ENCODE results near the gene TRMT10C.
"Not testable (repeated sequence)": the region's sequence is repeated elsewhere in the genome, so short reads cannot be mapped to it uniquely, and the experiment has no call there.

TRMT10C gene

DNA sequence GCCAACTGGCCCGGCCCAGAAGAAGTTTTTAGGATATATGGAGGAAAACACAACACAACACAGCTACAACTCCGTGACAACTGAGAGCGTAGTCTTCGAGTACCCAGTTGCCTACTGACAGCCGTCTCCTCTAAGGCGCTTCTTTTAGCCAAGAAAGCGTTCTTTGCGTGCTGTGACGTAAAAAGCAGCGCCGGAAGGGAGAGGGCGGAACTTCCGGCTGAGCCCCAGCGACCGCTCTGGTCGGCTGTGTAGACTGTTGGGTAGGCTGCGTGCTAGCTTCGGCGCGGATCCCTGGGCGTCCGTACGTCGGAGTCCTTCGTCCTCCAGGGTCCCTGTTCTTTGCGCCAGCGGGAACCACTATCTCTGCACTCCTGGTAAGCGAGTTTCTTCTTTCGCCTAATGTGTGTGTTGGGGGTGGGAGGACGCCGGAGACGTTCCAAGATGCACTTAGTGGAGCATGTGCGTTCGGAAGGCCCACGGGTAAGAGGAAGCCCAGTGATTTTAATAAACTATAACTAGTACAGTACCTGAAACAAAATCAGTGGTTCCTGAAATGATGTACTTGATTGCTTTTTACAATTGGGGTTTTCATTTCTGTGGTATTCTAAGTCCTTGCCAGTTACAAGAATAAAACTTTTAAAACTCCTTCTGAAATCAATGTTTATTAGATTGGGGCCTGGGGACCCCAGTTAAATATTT lies at the start of gene TRMT10C:
TRMT10C (plus strand) TSS at position 239 of the 699 bp plus-strand sequence. CDS start 2,914 bp downstream, outside the sequence.
- peak; percentile 84 for DNase-seq

DNA sequence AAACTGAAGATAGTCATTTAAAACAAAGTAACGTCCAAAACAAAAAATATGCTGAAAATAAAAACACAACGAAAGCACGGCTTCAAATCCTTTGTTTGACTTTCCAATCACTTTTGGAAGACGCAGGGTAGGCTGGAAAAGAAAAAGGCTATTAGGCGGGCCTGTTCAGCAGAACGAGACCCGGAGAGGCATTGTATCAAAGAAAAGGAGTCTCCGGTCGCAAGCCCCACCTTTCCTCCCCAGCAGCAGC lies 49.3 kb upstream of the TRMT10C start:
- no peak for DNase-seq

GRCh38 chr3:101512646-101513418 lies 48.8 kb upstream of the TRMT10C start, which contains the start of gene SENP7:
TSS of gene SENP7 (minus strand) at chr3:101513212. CDS start at chr3:101513130, 82 bp downstream.
- peak; percentile 80 for DNase-seq

GRCh38 chr3:101513419-101513986 lies 48.2 kb upstream of the TRMT10C start:
- DNase-seq = no peak

GRCh38 chr3:101518421-101518871 lies 43.2 kb upstream of the TRMT10C start:
- DNase-seq = no peak

GRCh38 chr3:101519685-101520365 lies 41.8 kb upstream of the TRMT10C start:
- DNase-seq = no peak

GRCh38 chr3:101521211-101521701 lies 40.4 kb upstream of the TRMT10C start:
- DNase-seq = no peak

GRCh38 chr3:101527441-101527840 lies 34.2 kb upstream of the TRMT10C start:
- no peak for DNase-seq

GRCh38 chr3:101527906-101528305 lies 33.8 kb upstream of the TRMT10C start:
- DNase-seq = no peak

GRCh38 chr3:101529816-101530685 lies 31.6 kb upstream of the TRMT10C start:
- no peak for DNase-seq

- DNase-seq = no peak
Measured at GRCh38 chr3:101530686-101531047, 31.0 kb upstream of the TRMT10C start.

DNA sequence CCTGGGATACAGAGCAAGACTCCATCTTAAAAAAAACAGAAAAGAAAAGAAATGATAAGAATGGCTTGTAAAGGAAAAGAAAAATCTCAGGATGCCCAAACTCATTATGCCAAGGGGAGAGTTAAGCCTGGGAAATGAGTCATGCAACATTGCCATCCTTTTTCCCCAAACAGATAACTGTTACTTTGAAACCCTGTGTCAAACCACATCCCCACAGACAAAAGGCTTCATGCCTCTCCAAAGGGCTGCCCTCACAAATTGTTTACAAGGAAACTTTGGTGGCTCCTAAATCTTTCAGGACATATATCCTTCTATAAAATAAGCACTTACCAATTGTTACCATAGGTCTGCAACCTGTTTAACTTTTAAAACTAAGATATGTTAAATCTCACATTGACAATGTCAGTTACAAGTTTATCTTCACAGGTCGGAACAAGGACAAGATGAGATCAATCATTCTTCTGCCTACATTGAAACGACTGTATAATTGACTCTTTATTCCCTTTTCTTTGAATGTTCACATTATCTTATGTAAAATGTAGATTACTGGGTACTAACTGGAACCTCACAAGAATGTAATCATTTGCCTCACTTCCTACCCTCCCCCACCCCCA lies 30.1 kb upstream of the TRMT10C start:
- DNase-seq = no peak

GRCh38 chr3:101532783-101533602 lies 28.7 kb upstream of the TRMT10C start:
- no peak for DNase-seq

DNA sequence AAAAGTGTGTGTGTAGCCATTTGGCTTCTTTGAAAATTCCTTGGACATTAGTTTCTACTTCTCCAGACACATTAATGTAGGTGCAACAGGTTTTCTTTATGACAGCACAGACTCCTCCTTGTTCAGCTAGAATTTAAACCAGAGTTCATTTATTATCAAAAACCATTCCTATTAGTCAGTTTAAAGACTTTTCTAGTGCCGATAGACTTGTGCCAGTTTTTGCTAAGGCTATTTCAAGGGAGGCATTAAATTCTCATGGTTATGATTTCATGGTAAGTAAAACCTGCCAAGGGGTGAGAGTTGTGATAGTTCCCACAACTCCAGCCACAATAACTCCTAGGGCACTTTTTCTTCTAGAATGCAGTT lies 28.1 kb upstream of the TRMT10C start:
- no peak for DNase-seq

GRCh38 chr3:101535221-101535620 lies 26.4 kb upstream of the TRMT10C start:
- DNase-seq = no peak

- DNase-seq = no peak
Measured at GRCh38 chr3:101536266-101536665, 25.4 kb upstream of the TRMT10C start.

DNA sequence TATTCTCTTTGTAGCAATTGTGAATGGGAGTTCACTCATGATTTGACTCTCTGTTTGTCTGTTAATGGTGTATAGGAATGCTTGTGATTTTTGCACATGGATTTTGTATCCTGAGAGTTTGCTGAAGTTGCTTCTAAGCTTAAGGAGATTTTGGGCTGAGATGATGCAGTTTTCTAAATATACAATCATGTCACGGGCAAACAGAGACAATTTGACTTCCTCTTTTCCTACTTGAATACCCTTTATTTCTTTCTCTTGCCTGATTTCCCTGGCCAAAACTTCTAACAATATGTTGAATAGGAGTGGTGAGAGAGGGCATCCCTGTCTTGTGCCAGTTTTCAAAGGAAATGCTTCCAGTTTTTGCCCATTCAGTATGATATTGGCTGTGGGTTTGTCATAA lies 24.7 kb upstream of the TRMT10C start:
- DNase-seq = not testable (repeated sequence)

GRCh38 chr3:101542957-101543356 lies 18.7 kb upstream of the TRMT10C start:
- no peak for DNase-seq

DNA sequence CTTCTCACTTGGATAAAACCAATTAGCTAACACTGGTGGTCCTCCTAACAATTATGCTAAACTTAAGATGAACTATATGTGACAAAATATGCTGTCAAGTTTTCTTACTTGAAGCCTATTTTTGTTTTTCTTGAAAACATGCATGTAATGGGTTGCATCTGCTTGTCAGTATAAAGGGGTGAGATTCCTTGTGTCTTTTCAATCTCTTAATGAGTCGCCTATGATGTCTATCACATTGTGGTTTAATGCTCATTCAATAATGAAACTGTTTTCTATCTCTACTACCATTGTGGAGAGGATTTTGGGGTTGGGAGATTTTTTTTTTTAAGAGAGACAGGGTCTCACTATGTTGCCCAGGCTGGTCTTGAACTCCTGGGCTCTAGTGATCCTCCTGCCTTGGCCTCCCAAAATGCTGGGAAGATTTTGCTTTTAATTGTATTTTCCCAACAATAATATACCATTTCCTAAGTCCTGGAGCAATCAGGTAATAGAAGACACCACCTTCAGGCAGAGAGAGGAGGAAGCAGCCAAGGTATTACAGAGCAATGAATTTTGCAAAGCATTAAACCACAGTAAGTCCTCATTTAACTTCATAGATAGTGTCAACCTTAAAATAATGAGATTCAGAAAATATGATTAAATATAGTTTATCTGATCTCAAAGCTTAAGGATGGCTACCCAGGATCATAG lies 17.4 kb upstream of the TRMT10C start:
- DNase-seq = no peak

DNA sequence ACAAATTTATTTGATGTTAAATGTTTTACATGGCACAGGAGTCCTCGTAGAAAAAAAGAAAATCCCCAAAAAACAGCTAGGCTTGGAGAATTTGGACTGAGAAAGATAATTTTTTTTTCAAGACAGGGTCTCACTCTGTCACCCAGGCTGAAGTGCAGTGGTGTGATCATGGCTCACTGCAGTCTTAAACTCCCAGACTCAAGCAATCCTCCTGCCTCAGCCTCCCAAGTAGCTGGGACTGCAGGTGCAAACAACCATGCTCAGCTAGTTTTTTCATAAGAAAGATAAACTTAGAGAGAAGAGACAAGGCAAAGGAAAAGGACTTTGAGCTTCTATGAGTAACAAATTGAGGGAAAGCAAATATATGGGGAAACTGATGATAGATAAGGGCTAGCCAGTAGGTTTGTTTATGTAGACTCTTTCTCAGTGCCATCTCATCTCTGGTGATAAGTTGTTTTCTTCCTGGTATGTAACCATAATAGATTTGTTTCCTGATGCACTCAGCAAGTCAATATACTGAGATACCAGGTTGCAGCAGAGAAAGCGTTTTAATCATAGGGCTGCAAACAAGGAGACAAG lies 13.1 kb upstream of the TRMT10C start:
- no peak for DNase-seq
